ENCODE results near the gene GPN3.
"Not testable (repeated sequence)": the region's sequence is repeated elsewhere in the genome, so short reads cannot be mapped to it uniquely, and the experiment has no call there.

Gene GPN3

GRCh38 chr12:110431957-110432587 is 36.0 kb downstream of the GPN3 start:
- no peaks in the 10 kb centered on the region for H3K4me1 ChIP-seq (ENCODE audit: insufficient read depth, low read length)
- no peak overlapping the region for H3K9ac ChIP-seq (ENCODE audit: low read depth, low read length)
- peaks cover 28% of the 10 kb centered on the region for H3K36me3 ChIP-seq (ENCODE audit: insufficient read depth, low read depth, low read length)
- H3K4me3 ChIP-seq (ENCODE audit: low read length): no peak overlapping the region
- no peak overlapping the region for H3K27ac ChIP-seq (ENCODE audit: low read length)
- H3K27me3 ChIP-seq (ENCODE audit: insufficient read depth, low read length): no peaks in the 10 kb centered on the region
- no peaks in the 10 kb centered on the region for H3K9me3 ChIP-seq (ENCODE audit: insufficient read depth, low read depth, low read length)

GRCh38 chr12:110429676-110430075 is 38.4 kb downstream of the GPN3 start:
- H3K9ac ChIP-seq (ENCODE audit: low read depth, low read length); H3K27ac ChIP-seq (ENCODE audit: low read length); H3K36me3 ChIP-seq (ENCODE audit: insufficient read depth, low read depth, low read length); H3K9me3 ChIP-seq (ENCODE audit: insufficient read depth, low read depth, low read length); H3K4me1 ChIP-seq (ENCODE audit: insufficient read depth, low read length); H3K4me3 ChIP-seq (ENCODE audit: low read length); H3K27me3 ChIP-seq (ENCODE audit: insufficient read depth, low read length): not testable (repeated sequence)

- Histone ChIP-seq H3K27me3 (ENCODE audit: insufficient read depth, low read length) (no peaks in the 10 kb centered on the region), H3K9me3 (ENCODE audit: insufficient read depth, low read depth, low read length) (no peaks in the 10 kb centered on the region), H3K9ac (ENCODE audit: low read depth, low read length) (no peak overlapping the region), H3K4me3 (ENCODE audit: low read length) (no peak overlapping the region), H3K27ac (ENCODE audit: low read length) (no peak overlapping the region), H3K36me3 (ENCODE audit: insufficient read depth, low read depth, low read length) (no peaks in the 10 kb centered on the region), H3K4me1 (ENCODE audit: insufficient read depth, low read length) (0 out of 2 replicates have a peak, but pooled peaks cover 6% of the 10 kb centered on the region)
Measured at GRCh38 chr12:110426406-110426805, 41.7 kb downstream of the GPN3 start.

- Histone ChIP-seq H3K9ac (ENCODE audit: low read depth, low read length) (0 out of 2 replicates have a peak overlapping the region, but pooled peaks have one; percentile 21), H3K27ac (ENCODE audit: low read length) (no peak overlapping the region), H3K36me3 (ENCODE audit: insufficient read depth, low read depth, low read length) (no peaks in the 10 kb centered on the region), H3K4me3 (ENCODE audit: low read length) (no peak overlapping the region), H3K27me3 (ENCODE audit: insufficient read depth, low read length) (no peaks in the 10 kb centered on the region), H3K4me1 (ENCODE audit: insufficient read depth, low read length) (0 out of 2 replicates have a peak, but pooled peaks cover 6% of the 10 kb centered on the region), H3K9me3 (ENCODE audit: insufficient read depth, low read depth, low read length) (no peaks in the 10 kb centered on the region)
Measured at GRCh38 chr12:110424237-110424636, 43.8 kb downstream of the GPN3 start.

GRCh38 chr12:110421701-110422100 is 46.4 kb downstream of the GPN3 start:
- Histone ChIP-seq H3K4me1 (ENCODE audit: insufficient read depth, low read length) (0 out of 2 replicates have a peak, but pooled peaks cover 6% of the 10 kb centered on the region), H3K36me3 (ENCODE audit: insufficient read depth, low read depth, low read length) (no peaks in the 10 kb centered on the region), H3K4me3 (ENCODE audit: low read length) (no peak overlapping the region), H3K9ac (ENCODE audit: low read depth, low read length) (no peak overlapping the region), H3K27me3 (ENCODE audit: insufficient read depth, low read length) (no peaks in the 10 kb centered on the region), H3K9me3 (ENCODE audit: insufficient read depth, low read depth, low read length) (no peaks in the 10 kb centered on the region), H3K27ac (ENCODE audit: low read length) (no peak overlapping the region)

GRCh38 chr12:110421159-110421661 is 46.8 kb downstream of the GPN3 start:
- 0 out of 2 replicates have a peak, but pooled peaks cover 6% of the 10 kb centered on the region for H3K4me1 ChIP-seq (ENCODE audit: insufficient read depth, low read length)
- H3K9ac ChIP-seq (ENCODE audit: low read depth, low read length): no peak overlapping the region
- H3K9me3 ChIP-seq (ENCODE audit: insufficient read depth, low read depth, low read length): no peaks in the 10 kb centered on the region
- no peaks in the 10 kb centered on the region for H3K27me3 ChIP-seq (ENCODE audit: insufficient read depth, low read length)
- no peak overlapping the region for H3K27ac ChIP-seq (ENCODE audit: low read length)
- no peaks in the 10 kb centered on the region for H3K36me3 ChIP-seq (ENCODE audit: insufficient read depth, low read depth, low read length)
- no peak overlapping the region for H3K4me3 ChIP-seq (ENCODE audit: low read length)

- not testable (repeated sequence) for H3K27ac ChIP-seq (ENCODE audit: low read length); H3K36me3 ChIP-seq (ENCODE audit: insufficient read depth, low read depth, low read length); H3K27me3 ChIP-seq (ENCODE audit: insufficient read depth, low read length); H3K4me3 ChIP-seq (ENCODE audit: low read length); H3K9me3 ChIP-seq (ENCODE audit: insufficient read depth, low read depth, low read length); H3K9ac ChIP-seq (ENCODE audit: low read depth, low read length); H3K4me1 ChIP-seq (ENCODE audit: insufficient read depth, low read length)
Measured at GRCh38 chr12:110420644-110421043, 47.4 kb downstream of the GPN3 start.

GRCh38 chr12:110417113-110417512 is 50.9 kb downstream of the GPN3 start:
- H3K27me3 ChIP-seq (ENCODE audit: insufficient read depth, low read length); H3K27ac ChIP-seq (ENCODE audit: low read length); H3K9ac ChIP-seq (ENCODE audit: low read depth, low read length); H3K4me1 ChIP-seq (ENCODE audit: insufficient read depth, low read length); H3K9me3 ChIP-seq (ENCODE audit: insufficient read depth, low read depth, low read length); H3K4me3 ChIP-seq (ENCODE audit: low read length); H3K36me3 ChIP-seq (ENCODE audit: insufficient read depth, low read depth, low read length): not testable (repeated sequence)

- H3K4me3 ChIP-seq (ENCODE audit: low read length); H3K9ac ChIP-seq (ENCODE audit: low read depth, low read length); H3K27ac ChIP-seq (ENCODE audit: low read length); H3K27me3 ChIP-seq (ENCODE audit: insufficient read depth, low read length); H3K4me1 ChIP-seq (ENCODE audit: insufficient read depth, low read length); H3K9me3 ChIP-seq (ENCODE audit: insufficient read depth, low read depth, low read length); H3K36me3 ChIP-seq (ENCODE audit: insufficient read depth, low read depth, low read length): not testable (repeated sequence)
Measured at GRCh38 chr12:110410086-110410485, 58.0 kb downstream of the GPN3 start.

- not testable (repeated sequence) for H3K27me3 ChIP-seq (ENCODE audit: insufficient read depth, low read length); H3K27ac ChIP-seq (ENCODE audit: low read length); H3K9me3 ChIP-seq (ENCODE audit: insufficient read depth, low read depth, low read length); H3K9ac ChIP-seq (ENCODE audit: low read depth, low read length); H3K4me1 ChIP-seq (ENCODE audit: insufficient read depth, low read length); H3K4me3 ChIP-seq (ENCODE audit: low read length)
- H3K36me3 ChIP-seq (ENCODE audit: insufficient read depth, low read depth, low read length): peaks cover 15% of the 10 kb centered on the region
Measured at GRCh38 chr12:110405126-110405662, 62.9 kb downstream of the GPN3 start.

GRCh38 chr12:110403976-110404682 is 63.9 kb downstream of the GPN3 start:
- Histone ChIP-seq H3K27ac (ENCODE audit: low read length) (peak overlapping the region; percentile 82), H3K9me3 (ENCODE audit: insufficient read depth, low read depth, low read length) (no peaks in the 10 kb centered on the region), H3K4me3 (ENCODE audit: low read length) (peak overlapping the region; percentile 71), H3K4me1 (ENCODE audit: insufficient read depth, low read length) (peaks cover 3% of the 10 kb centered on the region; the same call in 1 of the 2 replicates), H3K36me3 (ENCODE audit: insufficient read depth, low read depth, low read length) (peaks cover 20% of the 10 kb centered on the region), H3K27me3 (ENCODE audit: insufficient read depth, low read length) (no peaks in the 10 kb centered on the region), H3K9ac (ENCODE audit: low read depth, low read length) (peak overlapping the region; percentile 94)
